ENCODE measurements around the gene POLR3GL.
A peak's percentile ranks its signal among the peaks of the same experiment; 100 is the strongest.
"Not testable (repeated sequence)": the region's sequence is repeated elsewhere in the genome, so short reads cannot be mapped to it uniquely, and the experiment has no call there.

The POLR3GL gene, protein sequence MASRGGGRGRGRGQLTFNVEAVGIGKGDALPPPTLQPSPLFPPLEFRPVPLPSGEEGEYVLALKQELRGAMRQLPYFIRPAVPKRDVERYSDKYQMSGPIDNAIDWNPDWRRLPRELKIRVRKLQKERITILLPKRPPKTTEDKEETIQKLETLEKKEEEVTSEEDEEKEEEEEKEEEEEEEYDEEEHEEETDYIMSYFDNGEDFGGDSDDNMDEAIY

DNA sequence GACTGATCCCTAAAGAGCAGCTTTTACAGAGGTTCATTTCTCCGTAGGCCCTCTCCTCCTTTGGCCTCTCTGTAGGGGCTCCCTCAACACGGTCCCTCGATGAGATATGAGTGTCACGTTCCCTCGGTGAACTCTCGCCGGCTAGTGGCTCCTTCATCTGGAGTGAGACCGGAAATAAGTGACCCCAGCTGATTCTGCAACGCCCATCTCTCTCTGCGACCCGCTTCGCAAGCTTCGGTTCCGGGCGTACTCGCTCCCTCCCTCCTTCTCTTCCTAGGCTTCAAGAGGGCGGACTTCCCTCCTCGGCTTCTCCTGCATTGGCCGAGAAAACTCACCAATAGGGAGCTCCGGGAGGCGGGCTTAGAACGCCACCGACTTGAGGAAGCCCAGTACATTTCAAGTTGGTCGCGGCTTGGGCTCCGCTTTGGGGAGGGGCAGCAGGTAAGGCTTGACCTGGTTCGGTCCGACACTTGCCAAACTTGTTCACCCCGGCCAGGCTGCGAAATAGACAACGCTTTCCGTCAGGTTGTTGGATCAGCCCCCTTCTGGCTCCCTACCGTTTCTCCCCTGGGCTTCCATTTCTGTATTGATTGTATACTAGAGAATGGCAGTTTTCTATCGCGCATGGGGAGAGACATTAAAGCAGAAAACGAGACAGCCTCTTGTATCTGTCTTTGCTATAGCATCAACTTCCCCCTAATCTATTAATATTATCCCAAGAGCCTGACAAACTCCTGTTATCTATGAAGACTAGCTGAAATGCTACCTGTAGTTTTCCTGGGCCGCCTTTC lies at the start of gene POLR3GL, which contains the start of gene ANKRD34A:
POLR3GL (plus strand) TSS at position 363 of the 791 bp plus-strand sequence. CDS start 10,176 bp downstream, outside the sequence.
ANKRD34A (minus strand) TSS at position 248 of the 791 bp plus-strand sequence. CDS start 2,816 bp downstream, outside the sequence.
- peak; percentile 94 for DNase-seq (ENCODE audit: low spot score)

DNA sequence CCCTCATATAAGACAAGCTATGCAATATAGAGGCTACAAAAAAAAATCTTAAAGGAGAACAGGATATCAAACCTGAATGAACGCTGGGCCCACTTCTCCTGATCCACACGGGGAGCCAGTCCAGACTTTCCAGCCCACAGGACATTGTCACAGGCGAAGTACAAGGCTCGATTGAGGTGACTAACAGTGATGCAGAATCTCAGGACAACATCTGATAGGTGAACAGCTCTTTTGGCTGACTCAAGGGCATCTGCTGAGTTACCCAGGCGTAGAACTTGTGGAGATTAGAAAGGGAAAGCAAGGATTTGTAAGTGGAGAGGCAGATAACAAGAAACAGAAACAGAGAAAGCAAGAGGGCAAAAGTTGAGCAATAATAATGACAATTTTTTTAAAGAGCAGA lies 47.7 kb upstream of the POLR3GL start:
- DNase-seq (ENCODE audit: low spot score), result no peak

DNA sequence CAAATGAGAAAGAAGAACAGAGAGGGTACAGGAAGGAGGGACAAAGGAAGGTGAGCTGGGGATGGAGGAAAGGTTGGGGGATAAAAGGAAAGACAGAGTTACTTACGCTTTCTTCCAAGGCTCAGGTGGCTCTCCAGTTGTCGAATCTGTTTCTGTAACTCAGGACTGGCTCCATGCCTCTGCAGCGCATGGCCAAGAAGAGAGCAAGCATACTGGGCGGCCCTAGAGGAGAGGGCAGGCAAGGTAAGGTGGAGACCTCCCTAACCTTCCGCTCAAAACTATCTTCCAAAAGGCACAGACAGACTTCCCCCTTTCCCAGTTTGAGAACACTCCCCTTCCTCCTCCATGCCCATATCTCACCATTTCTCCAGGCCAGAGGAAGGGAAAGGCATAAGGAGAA lies 46.9 kb upstream of the POLR3GL start:
- no peak for DNase-seq (ENCODE audit: low spot score)

DNA sequence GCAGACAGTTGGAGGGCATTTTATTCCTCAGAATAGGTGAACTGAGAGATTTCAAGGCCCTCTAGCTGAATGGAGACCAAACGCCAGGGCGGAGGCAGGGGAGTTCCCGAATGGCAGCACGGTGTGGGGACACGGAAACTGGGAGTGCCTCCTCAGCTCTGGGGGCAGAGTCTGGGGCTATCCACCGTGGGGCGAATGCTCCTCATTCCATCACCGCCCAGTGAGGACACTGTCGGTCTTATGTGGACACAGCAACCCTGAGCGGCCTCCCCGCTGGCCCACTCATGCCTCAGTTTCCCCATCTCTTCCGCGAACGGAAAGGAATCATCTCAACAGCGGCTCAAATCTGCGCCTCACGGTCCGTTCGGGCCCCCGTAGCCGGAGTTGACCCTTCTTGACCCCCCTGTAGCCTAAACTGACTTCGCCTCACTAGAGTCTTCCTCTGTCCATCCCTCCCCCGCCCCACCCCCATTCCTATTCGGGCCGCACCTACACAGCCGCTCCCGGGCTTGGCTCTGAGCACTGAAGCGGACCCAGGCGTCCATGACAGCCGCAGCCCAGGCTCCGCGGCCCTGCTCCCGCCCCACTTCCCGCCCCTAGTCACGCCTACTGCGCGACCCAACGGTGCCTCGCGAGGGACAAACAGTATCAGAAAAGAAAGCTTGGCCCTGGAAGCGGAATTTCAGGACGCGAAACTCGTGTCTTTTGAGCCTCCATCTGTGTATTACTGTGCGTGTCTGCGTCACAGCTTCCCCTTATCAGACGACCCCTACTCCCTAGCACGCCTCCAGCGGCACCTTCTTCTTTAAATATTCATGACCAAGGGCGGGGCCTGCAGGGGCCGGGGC lies 46.1 kb upstream of the POLR3GL start, which contains the start of gene PEX11B:
PEX11B (minus strand) TSS at position 574 of the 848 bp plus-strand sequence; CDS start at position 545, 29 bp downstream.
- peak; percentile 82 for DNase-seq (ENCODE audit: low spot score)

DNA sequence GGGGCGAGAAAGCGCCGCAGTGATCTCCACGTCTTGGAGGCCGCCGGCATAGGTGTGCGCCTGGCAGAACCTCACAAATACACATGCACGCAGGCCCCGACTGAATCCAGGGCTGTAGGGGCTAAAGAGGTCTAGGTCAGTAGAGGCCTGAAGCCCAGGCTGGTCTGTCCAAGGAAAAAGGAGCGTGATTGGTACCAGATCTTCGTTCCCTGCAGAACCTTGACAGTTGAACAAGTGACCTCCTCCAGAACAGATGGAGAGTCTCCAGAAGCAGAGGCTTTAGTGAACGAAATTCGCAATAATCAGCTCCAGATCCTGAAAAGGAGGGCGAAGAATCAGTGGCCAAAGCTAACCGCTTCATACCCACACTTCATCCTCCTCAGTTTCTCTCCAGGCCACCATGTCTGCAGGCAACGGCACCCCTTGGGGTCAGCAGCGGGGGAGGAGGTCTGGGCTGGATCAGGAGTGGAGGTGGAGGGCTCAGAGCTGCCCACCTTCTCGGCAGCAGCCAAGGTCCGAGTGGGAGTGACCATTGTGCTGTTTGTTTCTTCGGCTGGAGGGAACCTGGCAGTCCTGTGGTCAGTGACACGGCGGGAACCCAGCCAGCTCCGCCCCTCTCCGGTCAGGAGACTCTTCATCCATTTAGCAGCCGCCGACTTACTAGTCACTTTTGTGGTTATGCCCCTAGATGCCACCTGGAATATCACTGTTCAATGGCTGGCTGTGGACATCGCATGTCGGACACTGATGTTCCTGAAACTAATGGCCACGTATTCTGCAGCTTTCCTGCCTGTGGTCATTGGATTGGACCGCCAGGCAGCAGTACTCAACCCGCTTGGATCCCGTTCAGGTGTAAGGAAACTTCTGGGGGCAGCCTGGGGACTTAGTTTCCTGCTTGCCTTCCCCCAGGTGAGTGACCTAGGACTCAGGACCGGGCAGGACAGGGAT lies 45.2 kb upstream of the POLR3GL start:
- DNase-seq (ENCODE audit: low spot score), result peak; percentile 47

DNA sequence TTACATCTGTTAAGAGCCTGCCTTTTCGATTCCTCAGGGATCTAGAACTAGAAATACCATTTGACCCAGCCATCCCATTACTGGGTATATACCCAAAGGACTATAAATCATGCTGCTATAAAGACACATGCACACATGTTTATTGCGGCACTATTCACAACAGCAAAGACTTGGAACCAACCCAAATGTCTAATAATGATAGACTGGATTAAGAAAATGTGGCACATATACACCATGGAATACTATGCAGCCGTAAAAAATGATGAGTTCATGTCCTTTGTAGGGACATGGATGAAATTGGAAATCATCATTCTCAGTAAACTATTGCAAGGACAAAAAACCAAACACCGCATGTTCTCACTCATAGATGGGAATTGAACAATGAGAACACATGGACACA lies 44.2 kb upstream of the POLR3GL start:
- not testable (repeated sequence) for DNase-seq (ENCODE audit: low spot score)

DNA sequence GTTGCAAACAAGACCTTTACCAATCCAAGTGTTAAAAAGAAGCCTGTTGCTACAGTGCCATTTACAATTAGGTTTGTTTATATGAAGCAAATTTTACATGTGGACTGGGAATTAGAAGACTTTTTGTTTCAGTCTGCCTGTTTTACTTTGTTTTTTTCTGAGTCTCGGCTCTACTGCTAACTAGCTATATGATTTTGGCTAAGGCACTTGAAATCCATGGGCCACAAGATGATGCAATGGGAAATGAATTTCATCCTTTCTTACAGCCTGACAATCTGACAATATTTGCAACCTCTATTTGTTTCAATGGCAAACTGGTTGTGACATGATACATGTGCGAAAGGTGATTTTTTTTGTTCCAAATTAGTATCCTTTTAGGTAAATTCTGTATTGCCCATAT lies 42.2 kb upstream of the POLR3GL start:
- no peak for DNase-seq (ENCODE audit: low spot score)

- DNase-seq (ENCODE audit: low spot score), result no peak
Measured at GRCh38 chr1:145926686-145927062, 37.8 kb upstream of the POLR3GL start.

- peak; percentile 88 for DNase-seq (ENCODE audit: low spot score)
Measured at GRCh38 chr1:145927063-145927886, 37.2 kb upstream of the POLR3GL start, which contains the start of gene RBM8A. Gene RBM8A, minus strand, starts transcription at chr1:145927484. Its CDS starts 58 bp downstream, at chr1:145927426.

DNA sequence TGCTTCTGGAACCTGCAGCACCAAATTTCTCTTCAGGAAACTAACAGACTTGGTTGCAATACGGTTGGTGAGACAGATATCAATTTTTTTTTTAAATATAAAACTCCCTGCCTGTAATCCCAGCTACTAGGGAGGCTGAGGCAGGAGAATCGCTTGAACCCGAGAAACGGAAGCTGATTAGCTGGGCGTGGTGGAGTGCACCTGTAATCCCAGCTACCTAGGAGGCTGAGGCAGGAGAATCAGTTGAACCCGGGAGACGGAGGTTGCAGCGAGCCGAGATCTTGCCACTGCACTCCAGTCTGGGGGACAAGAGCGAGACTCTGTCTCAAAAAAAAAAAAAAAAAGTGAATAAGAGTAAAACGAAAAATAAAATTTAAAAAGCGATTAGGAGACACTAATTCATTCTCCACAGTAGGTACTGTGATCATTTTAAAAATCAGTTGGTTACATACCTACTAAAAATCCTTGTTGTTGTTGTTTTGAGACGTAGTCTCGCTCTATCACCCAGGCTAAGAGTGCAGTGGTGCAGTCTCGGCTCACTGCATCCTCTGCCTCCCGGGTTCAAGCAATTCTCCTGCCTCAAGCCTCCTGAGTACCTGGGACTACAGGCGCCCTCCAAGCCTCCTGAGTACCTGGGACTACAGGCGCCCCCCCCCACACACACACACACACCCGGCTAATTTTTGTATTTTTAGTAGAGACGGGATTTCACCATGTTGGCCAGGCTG lies 36.4 kb upstream of the POLR3GL start:
- no peak for DNase-seq (ENCODE audit: low spot score)

GRCh38 chr1:145932522-145933009 lies 31.9 kb upstream of the POLR3GL start:
- DNase-seq (ENCODE audit: low spot score), result not testable (repeated sequence)

GRCh38 chr1:145935708-145936107 lies 28.8 kb upstream of the POLR3GL start:
- no peak for DNase-seq (ENCODE audit: low spot score)

DNA sequence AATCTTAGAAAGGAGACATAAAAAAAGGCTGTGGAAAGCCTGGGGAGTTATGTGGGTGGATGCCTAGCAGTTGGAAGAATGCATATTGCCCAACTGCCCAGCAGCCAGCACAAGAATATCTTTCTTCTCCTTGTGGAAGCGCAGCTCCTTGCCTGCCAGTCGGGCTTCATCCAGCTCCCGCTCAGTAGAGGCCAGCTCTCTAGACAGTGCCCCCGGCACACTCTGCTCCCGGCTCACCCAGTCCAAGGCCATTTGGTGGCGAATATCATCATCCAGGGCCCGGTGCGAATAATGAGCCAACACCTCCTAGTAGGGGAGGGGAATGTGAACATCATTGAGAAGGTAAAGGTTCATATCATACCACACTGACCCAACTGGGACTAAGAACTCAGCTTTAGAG lies 28.2 kb upstream of the POLR3GL start:
- no peak for DNase-seq (ENCODE audit: low spot score)

GRCh38 chr1:145937436-145937835 lies 27.1 kb upstream of the POLR3GL start:
- no peak for DNase-seq (ENCODE audit: low spot score)

DNA sequence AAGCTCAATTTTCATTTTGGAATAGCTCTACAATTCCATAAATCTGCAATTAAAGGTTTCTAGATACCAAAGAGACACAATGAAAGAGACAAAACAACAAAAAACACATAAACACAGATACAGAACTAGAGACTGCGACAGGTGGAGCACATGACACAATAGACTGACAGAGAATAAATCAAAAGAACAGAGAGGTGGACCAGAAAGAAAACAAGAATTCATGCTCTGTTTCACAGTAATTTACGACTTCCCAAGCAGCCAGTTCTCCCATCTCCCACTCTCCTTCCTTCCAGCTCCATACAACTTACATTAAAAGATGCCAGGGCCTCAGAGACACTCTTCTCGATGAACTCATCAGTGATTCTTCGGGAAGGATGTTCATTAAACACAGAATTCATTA lies 22.1 kb upstream of the POLR3GL start:
- no peak for DNase-seq (ENCODE audit: low spot score)

DNA sequence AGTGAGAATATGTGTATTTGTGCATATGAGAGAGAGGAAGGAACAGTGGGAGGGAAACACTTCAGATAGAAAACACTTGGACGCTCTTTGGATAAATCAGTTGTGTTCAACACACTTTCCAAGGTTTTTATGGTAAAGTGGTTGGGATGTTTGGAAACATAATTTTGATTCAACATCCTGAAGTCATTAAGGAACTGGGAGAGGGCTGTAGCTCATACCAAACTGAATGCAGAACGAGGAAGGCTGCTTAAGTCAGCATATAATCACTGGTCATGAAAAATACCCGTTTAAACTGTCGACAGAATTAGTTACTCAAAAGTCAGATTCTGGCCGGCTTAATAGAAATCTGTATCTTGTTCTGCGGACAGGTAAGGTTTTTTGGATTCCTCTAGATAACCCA lies 21.6 kb upstream of the POLR3GL start:
- DNase-seq (ENCODE audit: low spot score), result no peak

DNA sequence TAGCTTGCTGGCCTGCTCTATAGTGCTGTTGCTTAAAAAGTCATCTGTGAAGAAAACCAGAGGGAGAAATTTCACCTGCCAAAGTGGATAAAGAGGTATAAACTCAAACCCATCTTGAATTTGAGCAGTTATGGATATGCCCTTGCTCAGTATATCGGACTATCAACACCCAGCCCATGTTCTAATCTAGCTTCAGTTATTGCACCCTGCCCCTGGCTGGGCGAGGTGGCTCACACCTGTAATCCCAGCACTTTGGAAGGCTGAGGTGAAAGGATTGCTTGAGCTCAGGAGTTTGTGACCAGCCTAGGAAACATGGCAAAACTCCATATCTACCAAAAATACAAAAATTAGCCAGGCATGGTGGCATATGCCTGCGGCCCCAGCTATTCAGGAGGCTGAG lies 20.0 kb upstream of the POLR3GL start:
- no peak for DNase-seq (ENCODE audit: low spot score)

GRCh38 chr1:145946477-145946986 lies 18.0 kb upstream of the POLR3GL start:
- no peak for DNase-seq (ENCODE audit: low spot score)

GRCh38 chr1:145947551-145947950 lies 16.9 kb upstream of the POLR3GL start:
- no peak for DNase-seq (ENCODE audit: low spot score)

All from hepatic stellate cell (primary cell).